GM12878 (cell line): ENCODE results near the gene ATXN1. TPM values are rescaled to one million over a fixed set of nuclear protein-coding genes. Genes with fewer than 3 reads are reported as not detected.

Source experiments
- ATAC-seq: fragments of 200-7000 bp; cut with Tn5 transposase; 3 replicates; pipeline ENCODE4 v1.9.1; 2020; ENCODE audit warnings: mild to moderate bottlenecking, moderate library complexity
- BruUV-seq: library from RNA; stranded (reverse); fragments of 400-500 nt; replicated peaks from 2 replicates; lab custom pipeline; 2021; lab: Mats Ljungman, UMichigan
- CTCF ChIA-PET: fragments of 300-600 bp; sonication (Branson Sonifier 250); formaldehyde crosslinking; extraction: SDS; loops from one replicate; lab custom pipeline; 2021; ENCODE audit warnings: inconsistent platforms; lab: Yijun Ruan, JAX
- POLR2A ChIA-PET: fragments of 350-600 bp; formaldehyde crosslinking; extraction: SDS; loops from one replicate; lab custom pipeline; 2021; ENCODE audit warnings: inconsistent platforms; lab: Charles Lee
- RAD21 ChIA-PET: fragments of 300-600 bp; sonication (Branson Sonifier 250); formaldehyde crosslinking; loops from one replicate; lab custom pipeline; 2023; ENCODE audit warnings: antibody characterized with exemption; ENCODE audit not compliant: unreplicated experiment; lab: Charles Lee
- SMC1A ChIA-PET: fragments of 300-600 bp; sonication (Branson Sonifier 250); formaldehyde crosslinking; loops from one replicate; lab custom pipeline; 2023; ENCODE audit not compliant: unreplicated experiment, uncharacterized antibody; lab: Charles Lee
- DNase-seq: peaks from one replicate; pipeline ENCODE4 v3.0.0-alpha.2; 2011; ENCODE audit warnings: low read depth, low spot score
- FAIRE-seq: peaks from 3 replicates; lab custom pipeline; 2011; peaks lifted over from hg19 to GRCh38; lab: Jason Lieb, UNC
- H2AFZ ChIP-seq: 2 replicates; pipeline ENCODE4 v1.6.0; 2011; ENCODE audit warnings: low read depth, low read length, control low read depth; ENCODE audit not compliant: control insufficient read depth
- H3K27ac ChIP-seq: 2 replicates; pipeline ENCODE4 v1.5.1; 2011; ENCODE audit warnings: control low read depth; ENCODE audit not compliant: control insufficient read depth, insufficient read depth
- H3K27me3 ChIP-seq, 2 experiments: replicated peaks in 1 of 2; 2 replicates each; pipeline versions ENCODE4 v1.6.0 to v1.6.1; 2011; ENCODE audit warnings: low read length in 1 of 2; ENCODE audit not compliant: control insufficient read depth in 2 of 2, insufficient read depth in 2 of 2
- H3K36me3 ChIP-seq, 2 experiments: 2 replicates each; pipeline ENCODE4 v1.5.1; 2011; ENCODE audit warnings: low read length in 1 of 2; ENCODE audit not compliant: control insufficient read depth in 2 of 2, insufficient read depth in 2 of 2
- H3K4me1 ChIP-seq: 2 replicates; pipeline ENCODE4 v1.6.1; 2011; ENCODE audit warnings: mild to moderate bottlenecking, low read length, moderate library complexity, mixed read lengths; ENCODE audit not compliant: control insufficient read depth, insufficient read depth
- H3K4me2 ChIP-seq: 2 replicates; pipeline ENCODE4 v1.6.0; 2011; ENCODE audit warnings: control low read depth; ENCODE audit not compliant: control insufficient read depth, insufficient read depth
- H3K4me3 ChIP-seq: fragments of 200-600 bp; sonication (generic); 2 replicates; pipeline ENCODE4 v1.5.1; 2016
- H3K79me2 ChIP-seq: 2 replicates; pipeline ENCODE4 v1.6.0; 2011; ENCODE audit warnings: low read length; ENCODE audit not compliant: control insufficient read depth, insufficient read depth
- H3K9ac ChIP-seq: 2 replicates; pipeline ENCODE4 v1.8.0; 2011; ENCODE audit warnings: low read length, control low read depth, mixed read lengths; ENCODE audit not compliant: control insufficient read depth, insufficient read depth
- H3K9me3 ChIP-seq: replicated peaks from 3 replicates; pipeline ENCODE4 v1.5.1; 2011; ENCODE audit warnings: mild to moderate bottlenecking, low read length; ENCODE audit not compliant: control insufficient read depth, insufficient read depth
- H4K20me1 ChIP-seq: 2 replicates; pipeline ENCODE4 v1.6.0; 2011; ENCODE audit not compliant: control insufficient read depth, insufficient read depth
- ASH2L ChIP-seq: fragments of 300-600, 200-600 bp; sonication (generic); IDR thresholded peaks from 2 replicates; pipeline ENCODE4 v1.6.1; 2017; ENCODE audit warnings: low read depth, mild to moderate bottlenecking, borderline replicate concordance
- CBFB ChIP-seq: IDR thresholded peaks from 2 replicates; pipeline ENCODE4 v1.6.1; 2016; ENCODE audit warnings: antibody characterized with exemption, low read depth
- EZH2 ChIP-seq: IDR thresholded peaks from 2 replicates; pipeline ENCODE4 v1.6.1; 2012; ENCODE audit warnings: low read depth, mild to moderate bottlenecking, control low read depth, inconsistent platforms, low read length, borderline replicate concordance; ENCODE audit not compliant: control insufficient read depth
- IKZF2 ChIP-seq, 2 experiments: fragments of 450-650 bp; IDR thresholded peaks; 2 replicates each; pipeline ENCODE4 v1.6.1; 2017; ENCODE audit warnings: mild to moderate bottlenecking in 2 of 2, moderate library complexity in 2 of 2
- JUND ChIP-seq: IDR thresholded peaks from 2 replicates; pipeline ENCODE4 v1.6.1; 2012; ENCODE audit warnings: low read depth, mild to moderate bottlenecking, low read length, improper control_type of control experiment, moderate library complexity
- TCF7 ChIP-seq: IDR thresholded peaks from 2 replicates; pipeline ENCODE4 v1.6.1; 2014; ENCODE audit warnings: antibody characterized with exemption, borderline replicate concordance
- WGBS: methylation state at CpG from one replicate; pipeline ENCODE4 v1.1.6; 2016; ENCODE audit warnings: low lambda C conversion rate; ENCODE audit not compliant: insufficient replicate concordance, insufficient coverage; ENCODE audit errors: missing lambda C conversion rate; 5-methylcytosine and 5-hydroxymethylcytosine counted together
- in situ Hi-C: fragments of 300-500 bp; cut with MboI; formaldehyde crosslinking; loops from 9 replicates; pipeline ENCODE4 v1.14.3; 2018; ENCODE audit warnings: mixed read lengths
- intact Hi-C: fragments of 100-400 bp; cut with micrococcal nuclease; formaldehyde crosslinking; loops from one replicate; pipeline ENCODE4 v1.14.2; 2022; ENCODE audit not compliant: unreplicated experiment
- polyA plus RNA-seq, 11 experiments: library from polyadenylated mRNA; depleted of rRNA in 4 of 11; unstranded in 6 of 11; stranded (reverse) in 5 of 11; fragments of >200 nt; fragmentation: Nextera tagmentation in 4 of 11; fragmentation: Illumina TruSeq in 1 of 11; extraction: Ambion mirVana in 4 of 11; extraction: Trizol in 1 of 11; gene quantifications; 1 replicate in 1 of 11; 2 replicates in 10 of 11; pipeline versions ENCODE4 v1.2.1 to v1.2.3, GENCODE V29; 2011 to 2016; ENCODE audit warnings: inconsistent platforms in 2 of 11, missing spikeins in 2 of 11, low read depth in 1 of 11
- total RNA-seq, 4 experiments: library from RNA; depleted of rRNA in 3 of 4; stranded (reverse); fragments of >200 nt in 3 of 4; fragmentation: Illumina TruSeq in 1 of 4; extraction: Trizol in 1 of 4; gene quantifications; 2 replicates each; pipeline versions ENCODE4 v1.2.1 to v1.2.3, GENCODE V29; 2013 to 2021
- TF ChIP-seq, protein P1 (sequence below): fragments of 450-650 bp; conservative IDR thresholded peaks from 2 replicates; pipeline ENCODE4 v1.6.1; 2017; ENCODE audit warnings: mild to moderate bottlenecking, moderate library complexity
- TF ChIP-seq, protein P2 (sequence below): IDR thresholded peaks from 2 replicates; pipeline ENCODE4 v1.6.1; 2011; ENCODE audit warnings: borderline replicate concordance, low read depth, mild to moderate bottlenecking, moderate library complexity, low read length; ENCODE audit not compliant: insufficient read depth, poor library complexity, severe bottlenecking
- TF ChIP-seq, protein P3 (sequence below): IDR thresholded peaks from 2 replicates; pipeline ENCODE4 v1.6.1; 2012; ENCODE audit warnings: mild to moderate bottlenecking, low read depth, low read length
- TF ChIP-seq, protein P4 (sequence below): fragments of 450-650 bp; IDR thresholded peaks from 2 replicates; pipeline ENCODE4 v1.6.1; 2017; ENCODE audit warnings: mild to moderate bottlenecking, moderate library complexity

The ATXN1 gene
- total and polyA plus RNA-seq, 10 of the 15 experiments (the other 5 are each of a cell fraction or from before 2014, with no cell fraction given) = 12.2 to 51.2 (median 20.5) TPM

DNA sequence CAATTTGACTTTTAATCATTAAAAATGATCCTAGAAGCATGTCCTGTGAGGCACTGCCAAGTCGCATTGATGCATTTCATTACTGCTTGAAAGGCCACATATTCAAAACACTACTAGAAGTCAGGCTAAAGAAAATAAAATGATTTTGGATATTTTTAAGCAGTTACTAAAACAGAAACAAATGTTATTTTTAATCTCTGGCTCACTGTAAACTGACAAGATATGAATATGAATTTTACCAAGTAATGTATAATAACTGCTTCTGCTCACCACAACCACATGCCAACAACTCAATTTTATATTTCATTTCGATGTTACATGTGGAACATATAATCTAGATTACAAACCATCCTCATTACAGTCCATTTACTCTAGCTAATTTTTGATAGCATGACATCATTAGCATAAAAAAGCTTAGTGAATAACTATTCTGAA lies 90.6 kb downstream of the ATXN1 start:
- Histone ChIP-seq H3K27me3 (no peaks in the 10 kb centered on the region), H3K9ac (no peak overlapping the region), H3K27ac (peak overlapping the region; percentile 38; the same call in 1 of the 2 replicates), H3K4me2 (peak overlapping the region; percentile 40; the same call in 1 of the 2 replicates), H3K9me3 (no peaks in the 10 kb centered on the region), H4K20me1 (no peaks in the 10 kb centered on the region), H3K79me2 (no peaks in the 10 kb centered on the region), H3K4me1 (peaks cover 31% of the 10 kb centered on the region), H3K36me3 (no peaks in the 10 kb centered on the region), H2AFZ (no peak overlapping the region), H3K4me3 (no peak overlapping the region)
- POLR2A ChIA-PET = interaction anchor here (1.0 kb wide), 1 partner anchor 21 kb away, joined by 3 read pairs; no protein-coding TSS in a partner anchor
- intact Hi-C loops (no loop called here), in situ Hi-C loops (no loop called here)
- RAD21 ChIA-PET = interaction anchor here (1.0 to 1.9 kb wide), 5 partner anchors 13 to 93 kb away, joined by 3 to 6 read pairs (median 5); no protein-coding TSS in a partner anchor
- SMC1A ChIA-PET = interaction anchor here (0.9 to 2.2 kb wide), 9 partner anchors 10 to 267 kb away, joined by 3 to 16 read pairs (median 5); no protein-coding TSS in a partner anchor
- DNase-seq (no peak), FAIRE-seq (no peak), ATAC-seq (peak; percentile 55)
- 2% methylated on average over 2 of the region's 2 CpGs for WGBS
- no TSS peak for BruUV-seq
- CTCF ChIA-PET = interaction anchor here (2.5 kb wide), 1 partner anchor 93 kb away, joined by 6 read pairs; no protein-coding TSS in a partner anchor
- TF ChIP-seq JUND (no peak), CBFB (0 out of 2 replicates have a peak, but pooled peaks have one; percentile 33), EZH2 (no peak), IKZF2 (IDR thresholded peaks at IDR 0.05) (0 out of 4 replicates have a peak, but pooled peaks of 1 of the 2 experiments have one; percentile 5), ASH2L (no peak), TCF7 (peak; percentile 99)
- TF ChIP-seq, protein P1, sequence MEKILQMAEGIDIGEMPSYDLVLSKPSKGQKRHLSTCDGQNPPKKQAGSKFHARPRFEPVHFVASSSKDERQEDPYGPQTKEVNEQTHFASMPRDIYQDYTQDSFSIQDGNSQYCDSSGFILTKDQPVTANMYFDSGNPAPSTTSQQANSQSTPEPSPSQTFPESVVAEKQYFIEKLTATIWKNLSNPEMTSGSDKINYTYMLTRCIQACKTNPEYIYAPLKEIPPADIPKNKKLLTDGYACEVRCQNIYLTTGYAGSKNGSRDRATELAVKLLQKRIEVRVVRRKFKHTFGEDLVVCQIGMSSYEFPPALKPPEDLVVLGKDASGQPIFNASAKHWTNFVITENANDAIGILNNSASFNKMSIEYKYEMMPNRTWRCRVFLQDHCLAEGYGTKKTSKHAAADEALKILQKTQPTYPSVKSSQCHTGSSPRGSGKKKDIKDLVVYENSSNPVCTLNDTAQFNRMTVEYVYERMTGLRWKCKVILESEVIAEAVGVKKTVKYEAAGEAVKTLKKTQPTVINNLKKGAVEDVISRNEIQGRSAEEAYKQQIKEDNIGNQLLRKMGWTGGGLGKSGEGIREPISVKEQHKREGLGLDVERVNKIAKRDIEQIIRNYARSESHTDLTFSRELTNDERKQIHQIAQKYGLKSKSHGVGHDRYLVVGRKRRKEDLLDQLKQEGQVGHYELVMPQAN = no peak
- TF ChIP-seq, protein P2, sequence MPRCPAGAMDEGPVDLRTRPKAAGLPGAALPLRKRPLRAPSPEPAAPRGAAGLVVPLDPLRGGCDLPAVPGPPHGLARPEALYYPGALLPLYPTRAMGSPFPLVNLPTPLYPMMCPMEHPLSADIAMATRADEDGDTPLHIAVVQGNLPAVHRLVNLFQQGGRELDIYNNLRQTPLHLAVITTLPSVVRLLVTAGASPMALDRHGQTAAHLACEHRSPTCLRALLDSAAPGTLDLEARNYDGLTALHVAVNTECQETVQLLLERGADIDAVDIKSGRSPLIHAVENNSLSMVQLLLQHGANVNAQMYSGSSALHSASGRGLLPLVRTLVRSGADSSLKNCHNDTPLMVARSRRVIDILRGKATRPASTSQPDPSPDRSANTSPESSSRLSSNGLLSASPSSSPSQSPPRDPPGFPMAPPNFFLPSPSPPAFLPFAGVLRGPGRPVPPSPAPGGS = peak; percentile 52
- TF ChIP-seq, protein P3, sequence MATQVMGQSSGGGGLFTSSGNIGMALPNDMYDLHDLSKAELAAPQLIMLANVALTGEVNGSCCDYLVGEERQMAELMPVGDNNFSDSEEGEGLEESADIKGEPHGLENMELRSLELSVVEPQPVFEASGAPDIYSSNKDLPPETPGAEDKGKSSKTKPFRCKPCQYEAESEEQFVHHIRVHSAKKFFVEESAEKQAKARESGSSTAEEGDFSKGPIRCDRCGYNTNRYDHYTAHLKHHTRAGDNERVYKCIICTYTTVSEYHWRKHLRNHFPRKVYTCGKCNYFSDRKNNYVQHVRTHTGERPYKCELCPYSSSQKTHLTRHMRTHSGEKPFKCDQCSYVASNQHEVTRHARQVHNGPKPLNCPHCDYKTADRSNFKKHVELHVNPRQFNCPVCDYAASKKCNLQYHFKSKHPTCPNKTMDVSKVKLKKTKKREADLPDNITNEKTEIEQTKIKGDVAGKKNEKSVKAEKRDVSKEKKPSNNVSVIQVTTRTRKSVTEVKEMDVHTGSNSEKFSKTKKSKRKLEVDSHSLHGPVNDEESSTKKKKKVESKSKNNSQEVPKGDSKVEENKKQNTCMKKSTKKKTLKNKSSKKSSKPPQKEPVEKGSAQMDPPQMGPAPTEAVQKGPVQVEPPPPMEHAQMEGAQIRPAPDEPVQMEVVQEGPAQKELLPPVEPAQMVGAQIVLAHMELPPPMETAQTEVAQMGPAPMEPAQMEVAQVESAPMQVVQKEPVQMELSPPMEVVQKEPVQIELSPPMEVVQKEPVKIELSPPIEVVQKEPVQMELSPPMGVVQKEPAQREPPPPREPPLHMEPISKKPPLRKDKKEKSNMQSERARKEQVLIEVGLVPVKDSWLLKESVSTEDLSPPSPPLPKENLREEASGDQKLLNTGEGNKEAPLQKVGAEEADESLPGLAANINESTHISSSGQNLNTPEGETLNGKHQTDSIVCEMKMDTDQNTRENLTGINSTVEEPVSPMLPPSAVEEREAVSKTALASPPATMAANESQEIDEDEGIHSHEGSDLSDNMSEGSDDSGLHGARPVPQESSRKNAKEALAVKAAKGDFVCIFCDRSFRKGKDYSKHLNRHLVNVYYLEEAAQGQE = peak; percentile 15; the same call in 1 of the 2 replicates
- TF ChIP-seq, protein P4, sequence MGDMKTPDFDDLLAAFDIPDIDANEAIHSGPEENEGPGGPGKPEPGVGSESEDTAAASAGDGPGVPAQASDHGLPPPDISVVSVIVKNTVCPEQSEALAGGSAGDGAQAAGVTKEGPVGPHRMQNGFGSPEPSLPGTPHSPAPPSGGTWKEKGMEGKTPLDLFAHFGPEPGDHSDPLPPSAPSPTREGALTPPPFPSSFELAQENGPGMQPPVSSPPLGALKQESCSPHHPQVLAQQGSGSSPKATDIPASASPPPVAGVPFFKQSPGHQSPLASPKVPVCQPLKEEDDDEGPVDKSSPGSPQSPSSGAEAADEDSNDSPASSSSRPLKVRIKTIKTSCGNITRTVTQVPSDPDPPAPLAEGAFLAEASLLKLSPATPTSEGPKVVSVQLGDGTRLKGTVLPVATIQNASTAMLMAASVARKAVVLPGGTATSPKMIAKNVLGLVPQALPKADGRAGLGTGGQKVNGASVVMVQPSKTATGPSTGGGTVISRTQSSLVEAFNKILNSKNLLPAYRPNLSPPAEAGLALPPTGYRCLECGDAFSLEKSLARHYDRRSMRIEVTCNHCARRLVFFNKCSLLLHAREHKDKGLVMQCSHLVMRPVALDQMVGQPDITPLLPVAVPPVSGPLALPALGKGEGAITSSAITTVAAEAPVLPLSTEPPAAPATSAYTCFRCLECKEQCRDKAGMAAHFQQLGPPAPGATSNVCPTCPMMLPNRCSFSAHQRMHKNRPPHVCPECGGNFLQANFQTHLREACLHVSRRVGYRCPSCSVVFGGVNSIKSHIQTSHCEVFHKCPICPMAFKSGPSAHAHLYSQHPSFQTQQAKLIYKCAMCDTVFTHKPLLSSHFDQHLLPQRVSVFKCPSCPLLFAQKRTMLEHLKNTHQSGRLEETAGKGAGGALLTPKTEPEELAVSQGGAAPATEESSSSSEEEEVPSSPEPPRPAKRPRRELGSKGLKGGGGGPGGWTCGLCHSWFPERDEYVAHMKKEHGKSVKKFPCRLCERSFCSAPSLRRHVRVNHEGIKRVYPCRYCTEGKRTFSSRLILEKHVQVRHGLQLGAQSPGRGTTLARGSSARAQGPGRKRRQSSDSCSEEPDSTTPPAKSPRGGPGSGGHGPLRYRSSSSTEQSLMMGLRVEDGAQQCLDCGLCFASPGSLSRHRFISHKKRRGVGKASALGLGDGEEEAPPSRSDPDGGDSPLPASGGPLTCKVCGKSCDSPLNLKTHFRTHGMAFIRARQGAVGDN = no peak
